Suprapubic skin (tissue), 3 donors: ENCODE results near the gene KRT76.

Experiments used
- POLR2AphosphoS5 ChIP-seq, 3 donors: sonication (generic); formaldehyde crosslinking; IDR thresholded peaks; one replicate each; pipeline ENCODE4 v1.6.1; 2017; ENCODE audit warnings: antibody characterized with exemption in 3 of 3
- TF ChIP-seq, protein P1 (sequence below), 2 donors: fragments of 200-600 bp in 1 of 2; fragments of 450-650 bp in 1 of 2; sonication (generic) in 1 of 2; IDR thresholded peaks; one replicate each; pipeline ENCODE4 v1.5.1; 2016 to 2019; ENCODE audit warnings: antibody characterized with exemption in 2 of 2, mild to moderate bottlenecking in 1 of 2, moderate library complexity in 1 of 2

DNA sequence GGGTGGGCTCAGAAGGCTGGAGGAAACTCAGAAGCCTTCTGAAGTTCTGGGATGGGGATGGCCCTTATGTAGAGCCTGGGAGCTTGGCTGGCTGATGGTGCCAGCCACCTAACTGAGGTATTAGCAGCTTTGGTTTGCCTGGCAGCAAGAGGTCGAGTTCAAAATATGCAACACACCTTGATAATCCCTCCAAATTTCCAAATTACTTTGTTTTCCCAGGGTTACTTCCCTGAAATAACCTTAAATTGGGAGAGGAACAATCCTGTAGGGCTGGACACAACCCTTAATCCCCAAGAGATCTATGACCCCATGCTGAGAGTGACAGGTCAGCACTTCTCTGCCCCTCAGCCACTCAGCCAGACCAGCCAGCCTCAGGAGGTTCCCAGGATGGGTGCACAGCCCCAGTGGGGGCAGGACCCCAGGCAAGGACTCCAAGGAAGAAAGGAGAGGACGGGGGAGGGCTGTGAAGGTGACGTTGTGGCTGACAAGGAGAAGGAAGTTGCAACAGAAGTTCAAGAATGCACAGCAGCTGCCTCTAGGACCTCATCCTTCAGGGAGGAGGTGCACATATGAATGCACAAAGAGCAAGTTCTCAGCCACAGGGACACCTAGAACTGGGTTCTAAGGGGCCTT, 55.2 kb downstream of the KRT76 start:
- TF ChIP-seq, protein P1, sequence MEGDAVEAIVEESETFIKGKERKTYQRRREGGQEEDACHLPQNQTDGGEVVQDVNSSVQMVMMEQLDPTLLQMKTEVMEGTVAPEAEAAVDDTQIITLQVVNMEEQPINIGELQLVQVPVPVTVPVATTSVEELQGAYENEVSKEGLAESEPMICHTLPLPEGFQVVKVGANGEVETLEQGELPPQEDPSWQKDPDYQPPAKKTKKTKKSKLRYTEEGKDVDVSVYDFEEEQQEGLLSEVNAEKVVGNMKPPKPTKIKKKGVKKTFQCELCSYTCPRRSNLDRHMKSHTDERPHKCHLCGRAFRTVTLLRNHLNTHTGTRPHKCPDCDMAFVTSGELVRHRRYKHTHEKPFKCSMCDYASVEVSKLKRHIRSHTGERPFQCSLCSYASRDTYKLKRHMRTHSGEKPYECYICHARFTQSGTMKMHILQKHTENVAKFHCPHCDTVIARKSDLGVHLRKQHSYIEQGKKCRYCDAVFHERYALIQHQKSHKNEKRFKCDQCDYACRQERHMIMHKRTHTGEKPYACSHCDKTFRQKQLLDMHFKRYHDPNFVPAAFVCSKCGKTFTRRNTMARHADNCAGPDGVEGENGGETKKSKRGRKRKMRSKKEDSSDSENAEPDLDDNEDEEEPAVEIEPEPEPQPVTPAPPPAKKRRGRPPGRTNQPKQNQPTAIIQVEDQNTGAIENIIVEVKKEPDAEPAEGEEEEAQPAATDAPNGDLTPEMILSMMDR (IDR thresholded peaks at IDR 0.05) = no peak
- no peak for TF ChIP-seq POLR2AphosphoS5 (IDR thresholded peaks at IDR 0.05)
